HepG2 (cell line): ENCODE data around the gene GPR119. TPM values are rescaled to one million over a fixed set of nuclear protein-coding genes. Genes with fewer than 3 reads are reported as not detected.

Source experiments
- CBX5 ChIP-seq: sonication (generic); formaldehyde crosslinking; IDR thresholded peaks from 2 replicates; pipeline ENCODE4 v1.4.0; 2020; ENCODE audit warnings: missing genetic modification reagents, borderline replicate concordance
- CREM ChIP-seq, 2 experiments: sonication (generic) in 1 of 2; formaldehyde crosslinking in 1 of 2; IDR thresholded peaks; 2 replicates each; pipeline versions ENCODE4 v1.4.0 to v1.6.1; 2016 to 2020; ENCODE audit warnings: antibody characterized with exemption in 1 of 2, mild to moderate bottlenecking in 1 of 2, missing genetic modification reagents in 1 of 2
- ELF3 ChIP-seq: IDR thresholded peaks from 2 replicates; pipeline ENCODE4 v1.6.1; 2016; ENCODE audit warnings: missing genetic modification reagents, missing compliant biosample characterization
- HDAC1 ChIP-seq: sonication (generic); formaldehyde crosslinking; IDR thresholded peaks from 2 replicates; pipeline ENCODE4 v1.5.1; 2020; ENCODE audit warnings: mild to moderate bottlenecking, missing genetic modification reagents
- KMT2B ChIP-seq: IDR thresholded peaks from 2 replicates; pipeline ENCODE4 v1.6.1; 2016; ENCODE audit warnings: missing genetic modification reagents, missing compliant biosample characterization
- MED13 ChIP-seq: sonication (generic); formaldehyde crosslinking; IDR thresholded peaks from 2 replicates; pipeline ENCODE4 v1.5.0; 2020; ENCODE audit warnings: missing genetic modification reagents
- SPEN ChIP-seq: sonication (generic); formaldehyde crosslinking; IDR thresholded peaks from 2 replicates; pipeline ENCODE4 v1.5.1; 2020; ENCODE audit warnings: low read depth, mild to moderate bottlenecking, missing genetic modification reagents
- SUZ12 ChIP-seq: fragments of 150-350 bp; IDR thresholded peaks from 2 replicates; pipeline ENCODE4 v1.6.1; 2014; ENCODE audit warnings: low read depth, low read length
- U2AF2 ChIP-seq: fragments of 200-400 bp; formaldehyde crosslinking; IDR thresholded peaks from 2 replicates; pipeline ENCODE4 v1.6.1; 2017; ENCODE audit warnings: low read depth, mild to moderate bottlenecking, low read length
- WIZ ChIP-seq: sonication (generic); formaldehyde crosslinking; IDR thresholded peaks from 2 replicates; pipeline ENCODE4 v1.5.1; 2020; ENCODE audit warnings: mild to moderate bottlenecking, missing genetic modification reagents
- ZNF567 ChIP-seq: sonication (generic); formaldehyde crosslinking; IDR thresholded peaks from 2 replicates; pipeline ENCODE4 v1.8.1; 2023; ENCODE audit warnings: mild to moderate bottlenecking, missing genetic modification reagents, borderline replicate concordance
- ZNF589 ChIP-seq: sonication (generic); formaldehyde crosslinking; conservative IDR thresholded peaks from 2 replicates; pipeline ENCODE4 v1.8.0; 2022; ENCODE audit warnings: mild to moderate bottlenecking, moderate library complexity, missing genetic modification reagents
- ZNF615 ChIP-seq: sonication (generic); formaldehyde crosslinking; IDR thresholded peaks from 2 replicates; pipeline ENCODE4 v1.5.0; 2020; ENCODE audit warnings: mild to moderate bottlenecking, missing genetic modification reagents, borderline replicate concordance
- ZNF891 ChIP-seq: sonication (generic); formaldehyde crosslinking; IDR thresholded peaks from 2 replicates; pipeline ENCODE4 v1.5.0; 2020; ENCODE audit warnings: mild to moderate bottlenecking, missing genetic modification reagents
- polyA plus RNA-seq, 8 experiments: library from polyadenylated mRNA; depleted of rRNA in 3 of 8; stranded (reverse) in 7 of 8; unstranded in 1 of 8; fragments of >200 nt; fragmentation: Illumina TruSeq in 4 of 8; extraction: Trizol in 4 of 8; gene quantifications; 2 replicates each; pipeline versions ENCODE4 v1.2.1 to v1.2.3, GENCODE V29; 2011 to 2016; ENCODE audit warnings: low read depth in 4 of 8, missing spikeins in 1 of 8, mixed read lengths in 1 of 8; ENCODE audit not compliant: insufficient read depth in 1 of 8
- total RNA-seq, 5 experiments: library from RNA; depleted of rRNA; stranded (reverse); fragments of >200 nt; fragmentation: Illumina TruSeq; extraction: Trizol; gene quantifications; 2 replicates each; pipeline ENCODE4 v1.2.3, GENCODE V29; 2016; ENCODE audit warnings: low read depth in 1 of 5
- TF ChIP-seq, protein P1 (sequence below), 2 experiments: sonication (generic) in 1 of 2; formaldehyde crosslinking in 1 of 2; IDR thresholded peaks; 2 replicates each; pipeline versions ENCODE4 v1.4.0 to v1.6.1; 2018 to 2020; ENCODE audit warnings: missing genetic modification reagents in 2 of 2, borderline replicate concordance in 1 of 2, low read depth in 1 of 2, mild to moderate bottlenecking in 1 of 2, missing biosample characterization in 1 of 2
- TF ChIP-seq, protein P2 (sequence below): sonication (generic); formaldehyde crosslinking; IDR thresholded peaks from 2 replicates; pipeline ENCODE4 v1.5.1; 2020; ENCODE audit warnings: mild to moderate bottlenecking, missing genetic modification reagents
- TF ChIP-seq, protein P3 (sequence below): sonication (generic); formaldehyde crosslinking; IDR thresholded peaks from 2 replicates; pipeline ENCODE4 v1.4.0; 2020; ENCODE audit warnings: missing genetic modification reagents, borderline replicate concordance

GPR119 gene
- total and polyA plus RNA-seq, 2 of the 13 experiments (the other 11 are each of a cell fraction or from before 2014, with no cell fraction given): 2.6 to 5.5 TPM

DNA sequence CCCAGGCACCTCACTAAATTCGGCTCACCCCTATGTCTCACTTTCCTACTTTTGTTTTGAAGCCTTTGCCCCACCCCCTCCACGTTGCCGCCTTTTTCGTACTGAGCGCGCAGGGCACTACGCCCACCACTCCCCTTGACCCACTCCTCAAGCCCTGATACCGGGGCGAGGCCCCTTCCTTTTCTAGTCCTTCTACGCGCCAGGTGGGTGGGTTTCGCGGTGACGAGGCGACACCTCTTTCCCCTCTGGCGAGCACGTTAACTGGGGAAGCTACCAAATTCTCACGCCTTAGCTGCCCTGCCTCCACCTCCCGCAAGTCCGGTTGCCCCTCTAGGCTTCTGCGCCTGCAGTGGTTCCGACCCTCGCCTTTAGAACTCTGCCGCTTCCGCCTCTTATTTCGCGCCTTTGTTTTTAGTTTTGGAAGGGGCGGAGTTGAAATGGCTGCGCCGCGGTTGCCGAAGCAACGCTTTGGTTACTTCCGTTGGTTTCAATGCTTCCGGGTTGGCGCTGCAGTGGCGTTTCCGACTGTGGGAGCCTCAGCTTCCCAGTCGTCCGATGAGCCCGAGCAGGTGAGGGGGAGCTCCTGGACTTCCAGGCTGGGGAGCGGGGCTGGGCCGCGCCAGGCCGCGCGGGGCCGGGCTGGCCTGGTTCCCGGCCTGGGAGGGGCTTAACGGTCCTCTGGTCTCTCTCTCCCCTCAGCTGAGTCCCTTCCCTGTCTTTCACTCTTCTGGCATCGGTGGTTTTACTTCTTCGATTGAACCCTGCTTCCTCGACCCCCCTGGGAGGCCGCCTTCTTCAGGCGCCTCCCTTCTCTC lies 45.9 kb downstream of the GPR119 start, which contains the start of gene SLC25A14 (continued):
- TF ChIP-seq, protein P1, sequence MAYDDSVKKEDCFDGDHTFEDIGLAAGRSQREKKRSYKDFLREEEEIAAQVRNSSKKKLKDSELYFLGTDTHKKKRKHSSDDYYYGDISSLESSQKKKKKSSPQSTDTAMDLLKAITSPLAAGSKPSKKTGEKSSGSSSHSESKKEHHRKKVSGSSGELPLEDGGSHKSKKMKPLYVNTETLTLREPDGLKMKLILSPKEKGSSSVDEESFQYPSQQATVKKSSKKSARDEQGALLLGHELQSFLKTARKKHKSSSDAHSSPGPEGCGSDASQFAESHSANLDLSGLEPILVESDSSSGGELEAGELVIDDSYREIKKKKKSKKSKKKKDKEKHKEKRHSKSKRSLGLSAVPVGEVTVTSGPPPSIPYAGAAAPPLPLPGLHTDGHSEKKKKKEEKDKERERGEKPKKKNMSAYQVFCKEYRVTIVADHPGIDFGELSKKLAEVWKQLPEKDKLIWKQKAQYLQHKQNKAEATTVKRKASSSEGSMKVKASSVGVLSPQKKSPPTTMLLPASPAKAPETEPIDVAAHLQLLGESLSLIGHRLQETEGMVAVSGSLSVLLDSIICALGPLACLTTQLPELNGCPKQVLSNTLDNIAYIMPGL (CRISPR knock-in tag; IDR thresholded peaks at IDR 0.05; ENCODE audit: borderline replicate concordance in 1 of 2, low read depth in 1 of 2): no peak; a peak in 1 of 4 replicates
- TF ChIP-seq ZNF891: no peak
- peak; percentile 79 for TF ChIP-seq ELF3 (CRISPR knock-in tag)
- 0 out of 2 replicates have a peak, but pooled peaks have one; percentile 51 for TF ChIP-seq U2AF2
- no peak for TF ChIP-seq MED13 (CRISPR knock-in tag)
- TF ChIP-seq, protein P2, sequence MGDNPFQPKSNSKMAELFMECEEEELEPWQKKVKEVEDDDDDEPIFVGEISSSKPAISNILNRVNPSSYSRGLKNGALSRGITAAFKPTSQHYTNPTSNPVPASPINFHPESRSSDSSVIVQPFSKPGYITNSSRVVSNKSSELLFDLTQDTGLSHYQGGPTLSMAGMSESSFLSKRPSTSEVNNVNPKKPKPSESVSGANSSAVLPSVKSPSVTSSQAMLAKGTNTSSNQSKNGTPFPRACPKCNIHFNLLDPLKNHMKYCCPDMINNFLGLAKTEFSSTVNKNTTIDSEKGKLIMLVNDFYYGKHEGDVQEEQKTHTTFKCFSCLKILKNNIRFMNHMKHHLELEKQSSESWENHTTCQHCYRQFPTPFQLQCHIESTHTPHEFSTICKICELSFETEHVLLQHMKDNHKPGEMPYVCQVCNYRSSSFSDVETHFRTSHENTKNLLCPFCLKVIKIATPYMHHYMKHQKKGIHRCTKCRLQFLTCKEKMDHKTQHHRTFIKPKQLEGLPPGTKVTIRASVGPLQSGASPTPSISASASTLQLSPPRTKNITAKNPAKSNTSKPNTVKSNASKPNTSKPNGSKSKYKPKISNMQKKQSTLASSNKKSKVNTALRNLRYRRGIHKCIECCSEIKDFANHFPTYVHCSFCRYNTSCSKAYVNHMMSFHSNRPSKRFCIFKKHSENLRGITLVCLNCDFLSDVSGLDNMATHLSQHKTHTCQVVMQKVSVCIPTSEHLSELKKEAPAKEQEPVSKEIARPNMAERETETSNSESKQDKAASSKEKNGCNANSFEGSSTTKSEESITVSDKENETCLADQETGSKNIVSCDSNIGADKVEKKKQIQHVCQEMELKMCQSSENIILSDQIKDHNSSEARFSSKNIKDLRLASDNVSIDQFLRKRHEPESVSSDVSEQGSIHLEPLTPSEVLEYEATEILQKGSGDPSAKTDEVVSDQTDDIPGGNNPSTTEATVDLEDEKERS (CRISPR knock-in tag): no peak
- no peak for TF ChIP-seq ZNF615
- peak; percentile 75 for TF ChIP-seq HDAC1 (CRISPR knock-in tag)
- TF ChIP-seq SUZ12: no peak
- no peak; the same call in 1 of the 2 replicates for TF ChIP-seq CBX5
- TF ChIP-seq, protein P3, sequence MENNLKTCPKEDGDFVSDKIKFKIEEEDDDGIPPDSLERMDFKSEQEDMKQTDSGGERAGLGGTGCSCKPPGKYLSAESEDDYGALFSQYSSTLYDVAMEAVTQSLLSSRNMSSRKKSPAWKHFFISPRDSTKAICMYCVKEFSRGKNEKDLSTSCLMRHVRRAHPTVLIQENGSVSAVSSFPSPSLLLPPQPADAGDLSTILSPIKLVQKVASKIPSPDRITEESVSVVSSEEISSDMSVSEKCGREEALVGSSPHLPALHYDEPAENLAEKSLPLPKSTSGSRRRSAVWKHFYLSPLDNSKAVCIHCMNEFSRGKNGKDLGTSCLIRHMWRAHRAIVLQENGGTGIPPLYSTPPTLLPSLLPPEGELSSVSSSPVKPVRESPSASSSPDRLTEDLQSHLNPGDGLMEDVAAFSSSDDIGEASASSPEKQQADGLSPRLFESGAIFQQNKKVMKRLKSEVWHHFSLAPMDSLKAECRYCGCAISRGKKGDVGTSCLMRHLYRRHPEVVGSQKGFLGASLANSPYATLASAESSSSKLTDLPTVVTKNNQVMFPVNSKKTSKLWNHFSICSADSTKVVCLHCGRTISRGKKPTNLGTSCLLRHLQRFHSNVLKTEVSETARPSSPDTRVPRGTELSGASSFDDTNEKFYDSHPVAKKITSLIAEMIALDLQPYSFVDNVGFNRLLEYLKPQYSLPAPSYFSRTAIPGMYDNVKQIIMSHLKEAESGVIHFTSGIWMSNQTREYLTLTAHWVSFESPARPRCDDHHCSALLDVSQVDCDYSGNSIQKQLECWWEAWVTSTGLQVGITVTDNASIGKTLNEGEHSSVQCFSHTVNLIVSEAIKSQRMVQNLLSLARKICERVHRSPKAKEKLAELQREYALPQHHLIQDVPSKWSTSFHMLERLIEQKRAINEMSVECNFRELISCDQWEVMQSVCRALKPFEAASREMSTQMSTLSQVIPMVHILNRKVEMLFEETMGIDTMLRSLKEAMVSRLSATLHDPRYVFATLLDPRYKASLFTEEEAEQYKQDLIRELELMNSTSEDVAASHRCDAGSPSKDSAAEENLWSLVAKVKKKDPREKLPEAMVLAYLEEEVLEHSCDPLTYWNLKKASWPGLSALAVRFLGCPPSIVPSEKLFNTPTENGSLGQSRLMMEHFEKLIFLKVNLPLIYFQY (CRISPR knock-in tag): no peak
- TF ChIP-seq WIZ (CRISPR knock-in tag): no peak
- TF ChIP-seq CREM (IDR thresholded peaks at IDR 0.05): no peak
- no peak for TF ChIP-seq CREM (CRISPR knock-in tag; IDR thresholded peaks at IDR 0.05)
- TF ChIP-seq ZNF589 (CRISPR knock-in tag): no peak
- TF ChIP-seq ZNF567 (CRISPR knock-in tag): no peak
- peak; percentile 62; the same call in 1 of the 2 replicates for TF ChIP-seq KMT2B
- TF ChIP-seq SPEN: peak; percentile 63; the same call in 1 of the 2 replicates
